K562 (cell line): ENCODE measurements around the gene COQ8B. TPM values are rescaled to one million over a fixed set of nuclear protein-coding genes. Genes with fewer than 3 reads are reported as not detected.

Source experiments
- ATF4 ChIP-seq: fragments of 450-650 bp; formaldehyde crosslinking; IDR thresholded peaks from 2 replicates; pipeline ENCODE4 v1.4.0; 2022; ENCODE audit warnings: mild to moderate bottlenecking, moderate library complexity
- BCLAF1 ChIP-seq, 2 experiments: fragments of 450-650 bp in 1 of 2; IDR thresholded peaks; 2 replicates each; pipeline ENCODE4 v1.6.1; 2011 to 2017; ENCODE audit warnings: low read depth in 2 of 2, antibody characterized with exemption in 1 of 2, borderline replicate concordance in 1 of 2, low read length in 1 of 2, mild to moderate bottlenecking in 1 of 2, mixed read lengths in 1 of 2; ENCODE audit not compliant: control insufficient read depth in 1 of 2
- BRF1 ChIP-seq: IDR thresholded peaks from 3 replicates; pipeline ENCODE4 v1.6.1; 2011; ENCODE audit warnings: borderline replicate concordance, mild to moderate bottlenecking; ENCODE audit not compliant: insufficient read length; ENCODE audit errors: extremely low read depth
- C11orf30 ChIP-seq: fragments of 450-650 bp; IDR thresholded peaks from 2 replicates; pipeline ENCODE4 v1.6.1; 2016; ENCODE audit warnings: low read depth, mild to moderate bottlenecking
- ETS1 ChIP-seq: conservative IDR thresholded peaks from 2 replicates; pipeline ENCODE4 v1.6.1; 2011; ENCODE audit warnings: low read depth, mild to moderate bottlenecking, low read length; ENCODE audit not compliant: control insufficient read depth
- GATAD2B ChIP-seq: fragments of 450-650 bp; IDR thresholded peaks from 2 replicates; pipeline ENCODE4 v1.6.1; 2017; ENCODE audit warnings: mild to moderate bottlenecking, borderline replicate concordance
- ILF3 ChIP-seq: fragments of 450-650 bp; IDR thresholded peaks from 2 replicates; pipeline ENCODE4 v1.6.1; 2018; ENCODE audit warnings: antibody characterized with exemption, mild to moderate bottlenecking, moderate library complexity, borderline replicate concordance
- KDM5B ChIP-seq: fragments of 200-600 bp; sonication (generic); IDR thresholded peaks from 2 replicates; pipeline ENCODE4 v1.6.1; 2012; ENCODE audit warnings: low read depth, mild to moderate bottlenecking, moderate library complexity, low read length, control low read depth, inconsistent platforms; ENCODE audit not compliant: insufficient replicate concordance
- KLF10 ChIP-seq: fragments of 250-450 bp; sonication (Bioruptor Pico); IDR thresholded peaks from 2 replicates; pipeline ENCODE4 v1.6.1; 2021; ENCODE audit warnings: matching md5 sums
- PHF20 ChIP-seq: fragments of 450-650 bp; IDR thresholded peaks from 2 replicates; pipeline ENCODE4 v1.6.1; 2018; ENCODE audit not compliant: partially characterized antibody
- SRF ChIP-seq, 2 experiments: fragments of 250-450, 450-650 bp in 1 of 2; sonication (Bioruptor Pico) in 1 of 2; sonication (generic) in 1 of 2; formaldehyde crosslinking; IDR thresholded peaks; 2 replicates each; pipeline versions ENCODE4 v1.5.0 to v1.5.1; 2020 to 2022; ENCODE audit warnings: mild to moderate bottlenecking in 1 of 2, missing genetic modification reagents in 1 of 2
- TOE1 ChIP-seq, 2 experiments: fragments of 450-650 bp in 1 of 2; sonication (generic) in 1 of 2; formaldehyde crosslinking in 1 of 2; IDR thresholded peaks; 2 replicates each; pipeline versions ENCODE4 v1.7.1 to v1.8.0; 2016 to 2022; ENCODE audit warnings: borderline replicate concordance in 2 of 2, mild to moderate bottlenecking in 2 of 2, antibody characterized with exemption in 1 of 2, inconsistent platforms in 1 of 2, low read depth in 1 of 2, missing genetic modification reagents in 1 of 2, moderate library complexity in 1 of 2
- ZBTB34 ChIP-seq: fragments of 250-450 bp; sonication (Bioruptor Pico); IDR thresholded peaks from 2 replicates; pipeline ENCODE4 v1.8.0; 2021; ENCODE audit warnings: mild to moderate bottlenecking, moderate library complexity
- ZBTB5 ChIP-seq: fragments of 450-650 bp; IDR thresholded peaks from 2 replicates; pipeline ENCODE4 v1.6.1; 2017; ENCODE audit warnings: antibody characterized with exemption
- ZC3H8 ChIP-seq: fragments of 450-650 bp; IDR thresholded peaks from 2 replicates; pipeline ENCODE4 v1.6.1; 2017
- ZFP1 ChIP-seq: fragments of 450-650 bp; formaldehyde crosslinking; IDR thresholded peaks from 2 replicates; pipeline ENCODE4 v1.4.0; 2020; ENCODE audit warnings: mild to moderate bottlenecking, mixed read lengths
- ZNF146 ChIP-seq: IDR thresholded peaks from one replicate; pipeline ENCODE4 v1.6.1; 2018; ENCODE audit warnings: missing compliant biosample characterization; ENCODE audit not compliant: unreplicated experiment
- polyA plus RNA-seq, 8 experiments: library from polyadenylated mRNA; depleted of rRNA in 4 of 8; stranded (reverse) in 5 of 8; unstranded in 3 of 8; fragments of >200 nt; fragmentation: Nextera tagmentation in 2 of 8; fragmentation: Illumina TruSeq in 1 of 8; extraction: Ambion mirVana in 2 of 8; extraction: Trizol in 1 of 8; gene quantifications; 2 replicates each; pipeline versions ENCODE4 v1.2.1 to v1.2.3, GENCODE V29; 2011 to 2014; ENCODE audit warnings: inconsistent platforms in 1 of 8, missing spikeins in 1 of 8
- total RNA-seq, 7 experiments: library from RNA; depleted of rRNA in 6 of 7; stranded (reverse); fragments of >200 nt in 6 of 7; fragmentation: Illumina TruSeq in 2 of 7; extraction: Trizol in 2 of 7; gene quantifications; 2 replicates each; pipeline versions ENCODE4 v1.2.1 to v1.2.3, GENCODE V29; 2011 to 2021; ENCODE audit warnings: low replicate concordance in 1 of 7

Gene COQ8B
- total and polyA plus RNA-seq, 9 of the 15 experiments (the other 6 are each of a cell fraction or from before 2014, with no cell fraction given) = 0.41 to 32.3 (median 12.9) TPM

GRCh38 chr19:40750874-40751537, 34.3 kb upstream of the COQ8B start, which contains the start of gene SNRPA (continued):
- peak in 1 of 2 experiments; percentile 28; a peak in 1 of 4 replicates for TF ChIP-seq BCLAF1 (IDR thresholded peaks at IDR 0.05; ENCODE audit: borderline replicate concordance in 1 of 2, control insufficient read depth in 1 of 2, low read depth in 2 of 2, low read length in 1 of 2)
- TF ChIP-seq TOE1 (IDR thresholded peaks at IDR 0.05; ENCODE audit: borderline replicate concordance) = no peak
- peak; percentile 90; the same call in 1 of the 2 replicates for TF ChIP-seq TOE1 (CRISPR knock-in tag; IDR thresholded peaks at IDR 0.05; ENCODE audit: borderline replicate concordance, low read depth)
- no peak for TF ChIP-seq KLF10
- TF ChIP-seq KDM5B = peak; percentile 45
- peak in 1 of 2 experiments; percentile 69; a peak in 2 of 4 replicates for TF ChIP-seq SRF (CRISPR knock-in tag; IDR thresholded peaks at IDR 0.05)
- peak; percentile 36 for TF ChIP-seq C11orf30
- TF ChIP-seq ZBTB5 = no peak
- TF ChIP-seq ZC3H8 = no peak
- no peak for TF ChIP-seq ZFP1
- no peak for TF ChIP-seq ILF3
- TF ChIP-seq ATF4 = no peak
- no peak for TF ChIP-seq ZNF146 (CRISPR knock-in tag)
- TF ChIP-seq GATAD2B = no peak
- TF ChIP-seq PHF20 = peak; percentile 40
- TF ChIP-seq BRF1 = no peak
- no peak; the same call in 1 of the 2 replicates for TF ChIP-seq ETS1
- TF ChIP-seq ZBTB34 = no peak
